Sigmoid colon (tissue), 7 donors: Measurements from ENCODE around the gene WTIP. TPM values are rescaled to one million over a fixed set of nuclear protein-coding genes. Genes with fewer than 3 reads are reported as not detected.

Experiments used
- DNase-seq: peaks from one replicate; pipeline ENCODE4 v3.0.0-alpha.2; 2019
- H3K27ac ChIP-seq, 4 donors: fragments of 200-600 bp; sonication (generic); one replicate each; pipeline ENCODE4 v1.5.1; 2016 to 2019; ENCODE audit warnings: mild to moderate bottlenecking in 1 of 4
- H3K27me3 ChIP-seq, 3 donors: fragments of 200-600 bp; sonication (generic); one replicate each; pipeline ENCODE4 v1.5.1; 2019; ENCODE audit warnings: mild to moderate bottlenecking in 1 of 3
- H3K36me3 ChIP-seq, 4 donors: fragments of 200-600 bp; sonication (generic); one replicate each; pipeline ENCODE4 v1.5.1; 2016 to 2019
- H3K4me1 ChIP-seq, 4 donors: fragments of 200-600 bp; sonication (generic); one replicate each; pipeline ENCODE4 v1.5.1; 2017 to 2019
- H3K4me3 ChIP-seq, 4 donors: fragments of 200-600 bp; sonication (generic); one replicate each; pipeline ENCODE4 v1.5.1; 2017 to 2019; ENCODE audit warnings: mild to moderate bottlenecking in 2 of 4, moderate library complexity in 1 of 4
- H3K9me3 ChIP-seq, 4 donors: fragments of 200-600 bp in 3 of 4; sonication (generic) in 3 of 4; one replicate each; pipeline versions ENCODE4 v1.5.1 to v1.6.1; 2013 to 2019
- CTCF ChIP-seq, 4 experiments: fragments of 450-650 bp in 3 of 4; fragments of 200-600 bp in 1 of 4; IDR thresholded peaks; one replicate each; pipeline ENCODE4 v1.5.1; 2016 to 2019; ENCODE audit warnings: antibody characterized with exemption in 4 of 4, mild to moderate bottlenecking in 3 of 4, moderate library complexity in 2 of 4
- EP300 ChIP-seq, 4 donors: sonication (generic); formaldehyde crosslinking; IDR thresholded peaks; one replicate each; pipeline ENCODE4 v1.6.1; 2017; ENCODE audit warnings: antibody characterized with exemption in 4 of 4
- POLR2A ChIP-seq, 2 donors: fragments of 450-650 bp; IDR thresholded peaks; one replicate each; pipeline ENCODE4 v1.6.1; 2016; ENCODE audit warnings: antibody characterized with exemption in 2 of 2, mild to moderate bottlenecking in 2 of 2, moderate library complexity in 2 of 2
- POLR2AphosphoS5 ChIP-seq, 4 donors: sonication (generic); formaldehyde crosslinking; IDR thresholded peaks; one replicate each; pipeline ENCODE4 v1.6.1; 2017; ENCODE audit warnings: antibody characterized with exemption in 4 of 4
- WGBS, 2 donors: extraction: QIAGEN DNeasy Blood & Tissue Kit; methylation state at CpG; one replicate each; pipeline ENCODE4 v1.1.7; 2013; 5-methylcytosine and 5-hydroxymethylcytosine counted together
- intact Hi-C: fragments of 100-400 bp; cut with DNase I; formaldehyde crosslinking; loops from one replicate; pipeline ENCODE4 v1.15.1; 2023
- polyA plus RNA-seq, 3 donors: library from polyadenylated mRNA; stranded (reverse); fragments of 200-250 nt; gene quantifications; one replicate each; pipeline ENCODE4 v1.2.3, GENCODE V29; 2013
- total RNA-seq, 4 donors: library from RNA; depleted of rRNA; stranded (reverse); fragments of >200 nt; gene quantifications; one replicate each; pipeline ENCODE4 v1.1.0, GENCODE V29; 2016
- donor health status: healthy with polysubstance abuse.
- donor health status: Bipolar disorder and iron deficiency.
- donor health status: healthy.

Gene WTIP
- 10 to 100 TPM in 3 of 4 donors, 1 to 10 TPM in 1; 3.3 to 20.5 (median 16.9) TPM for total RNA-seq
- polyA plus RNA-seq: 1 to 10 TPM; 2.2 to 3.0 (median 3.0) TPM

- TF ChIP-seq POLR2A (IDR thresholded peaks at IDR 0.05): no peak
- TF ChIP-seq EP300 (IDR thresholded peaks at IDR 0.05): no peak
- TF ChIP-seq POLR2AphosphoS5 (IDR thresholded peaks at IDR 0.05): peak in 3 of 4 donors; percentile 49 to 68 (median 50)
- no peak for TF ChIP-seq CTCF (IDR thresholded peaks at IDR 0.05)
- 4 to 7% methylated on average over 95 of the region's 95 CpGs for WGBS, 2 donors
- no peaks in the 10 kb centered on the region for H3K27me3 ChIP-seq
- H3K36me3 ChIP-seq: no peaks in the 10 kb centered on the region
- peaks cover 0 to 30% (median 24%) of the 10 kb centered on the region in 4 donors for H3K4me1 ChIP-seq
- H3K27ac ChIP-seq: peak within 1 kb of the TSS; percentile 78 to 87 (median 82)
- no peaks in the 10 kb centered on the region for H3K9me3 ChIP-seq
- H3K4me3 ChIP-seq: peak within 1 kb of the TSS; percentile 40 to 82 (median 76)
- intact Hi-C loops: no loop called here
- peak; percentile 86 for DNase-seq
Observed at GRCh38 chr19:34480971-34481841, at the start of gene WTIP. TSS of gene WTIP (plus strand) at chr19:34481758. CDS start at chr19:34481975, 217 bp downstream.

DNA sequence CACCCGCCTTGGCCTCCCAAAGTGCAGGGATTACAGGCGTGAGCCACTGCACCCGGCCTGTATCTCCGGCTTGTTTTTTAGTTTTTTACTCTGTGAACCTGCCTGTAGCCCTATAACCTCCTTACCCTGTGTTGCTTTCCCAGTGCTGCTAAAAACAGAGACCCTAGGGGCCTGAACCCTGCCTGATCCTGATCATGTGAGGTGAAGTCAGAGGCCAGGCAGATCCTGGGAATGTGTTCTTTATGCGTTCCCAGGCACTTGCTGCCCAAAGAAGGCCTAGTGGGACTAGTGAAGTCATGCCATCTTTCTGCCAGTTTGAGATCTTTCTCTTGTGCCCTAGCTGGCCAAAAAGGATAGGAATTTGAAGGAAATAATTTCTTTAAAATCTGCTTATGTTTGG, 48.8 kb upstream of the WTIP start:
- no peak overlapping the region for H3K4me3 ChIP-seq

GRCh38 chr19:34436716-34437115, 44.8 kb upstream of the WTIP start:
- intact Hi-C loops: no loop called here
- H3K27ac ChIP-seq: no peak overlapping the region
- no peak for DNase-seq
- no peaks in the 10 kb centered on the region for H3K27me3 ChIP-seq
- 93 to 97% methylated on average over 3 of the region's 3 CpGs for WGBS, 2 donors
- peaks cover 12 to 89% (median 33%) of the 10 kb centered on the region in 4 donors for H3K36me3 ChIP-seq
- H3K9me3 ChIP-seq: no peaks in the 10 kb centered on the region
- no peak for TF ChIP-seq CTCF (IDR thresholded peaks at IDR 0.05)
- TF ChIP-seq EP300 (IDR thresholded peaks at IDR 0.05): no peak
- TF ChIP-seq POLR2A (IDR thresholded peaks at IDR 0.05): no peak
- no peak overlapping the region for H3K4me3 ChIP-seq
- peaks cover 0 to 16% (median 8%) of the 10 kb centered on the region in 4 donors for H3K4me1 ChIP-seq

More for the DNA sequence above, 48.8 kb upstream of the WTIP start:
- peak in 2 of 4 donors; percentile 2 to 75 for TF ChIP-seq EP300 (IDR thresholded peaks at IDR 0.05)
- no peak for TF ChIP-seq POLR2A (IDR thresholded peaks at IDR 0.05)
- peak in 2 of 4 donors; percentile 7 to 29 for TF ChIP-seq POLR2AphosphoS5 (IDR thresholded peaks at IDR 0.05)
- TF ChIP-seq CTCF (IDR thresholded peaks at IDR 0.05): no peak
- intact Hi-C loops: no loop called here
- Histone ChIP-seq H3K36me3 (peaks cover 3 to 54% (median 26%) of the 10 kb centered on the region in 4 donors), H3K27ac (peak overlapping the region in 1 of 4 donors; percentile 49), H3K9me3 (no peaks in the 10 kb centered on the region), H3K4me1 (peaks cover 0 to 45% (median 37%) of the 10 kb centered on the region in 4 donors), H3K27me3 (no peaks in the 10 kb centered on the region)
- 91 to 92% methylated on average over 5 of the region's 5 CpGs for WGBS, 2 donors
- no peak for DNase-seq

- WGBS, 2 donors: 95 to 97% methylated on average over 3 of the region's 3 CpGs
- peaks cover 12 to 100% (median 15%) of the 10 kb centered on the region in 4 donors for H3K36me3 ChIP-seq
- DNase-seq: no peak
- H3K4me3 ChIP-seq: no peak overlapping the region
- no peaks in the 10 kb centered on the region for H3K4me1 ChIP-seq
- H3K27me3 ChIP-seq: no peaks in the 10 kb centered on the region
- no peaks in the 10 kb centered on the region for H3K9me3 ChIP-seq
- intact Hi-C loops: no loop called here
- TF ChIP-seq POLR2AphosphoS5 (IDR thresholded peaks at IDR 0.05): no peak
- no peak for TF ChIP-seq POLR2A (IDR thresholded peaks at IDR 0.05)
- no peak for TF ChIP-seq CTCF (IDR thresholded peaks at IDR 0.05)
- no peak for TF ChIP-seq EP300 (IDR thresholded peaks at IDR 0.05)
- no peak overlapping the region for H3K27ac ChIP-seq
Observed at GRCh38 chr19:34448191-34448590, 33.4 kb upstream of the WTIP start.
